GM10266 (cell line): ENCODE data around the gene NFIA.

Source experiments
- DNase-seq: peaks from one replicate; pipeline ENCODE4 v3.0.0; 2012; ENCODE audit errors: extremely low spot score
- TF ChIP-seq, protein P1 (sequence below): IDR thresholded peaks from 2 replicates; pipeline ENCODE4 v1.5.1; 2012; ENCODE audit warnings: mild to moderate bottlenecking, low read depth; ENCODE audit not compliant: control insufficient read depth, insufficient read depth; ENCODE audit errors: missing control alignments

The NFIA gene

GRCh38 chr1:61049850-61050540, 32.4 kb upstream of the NFIA start:
- DNase-seq = peak; percentile 86
- TF ChIP-seq, protein P1, sequence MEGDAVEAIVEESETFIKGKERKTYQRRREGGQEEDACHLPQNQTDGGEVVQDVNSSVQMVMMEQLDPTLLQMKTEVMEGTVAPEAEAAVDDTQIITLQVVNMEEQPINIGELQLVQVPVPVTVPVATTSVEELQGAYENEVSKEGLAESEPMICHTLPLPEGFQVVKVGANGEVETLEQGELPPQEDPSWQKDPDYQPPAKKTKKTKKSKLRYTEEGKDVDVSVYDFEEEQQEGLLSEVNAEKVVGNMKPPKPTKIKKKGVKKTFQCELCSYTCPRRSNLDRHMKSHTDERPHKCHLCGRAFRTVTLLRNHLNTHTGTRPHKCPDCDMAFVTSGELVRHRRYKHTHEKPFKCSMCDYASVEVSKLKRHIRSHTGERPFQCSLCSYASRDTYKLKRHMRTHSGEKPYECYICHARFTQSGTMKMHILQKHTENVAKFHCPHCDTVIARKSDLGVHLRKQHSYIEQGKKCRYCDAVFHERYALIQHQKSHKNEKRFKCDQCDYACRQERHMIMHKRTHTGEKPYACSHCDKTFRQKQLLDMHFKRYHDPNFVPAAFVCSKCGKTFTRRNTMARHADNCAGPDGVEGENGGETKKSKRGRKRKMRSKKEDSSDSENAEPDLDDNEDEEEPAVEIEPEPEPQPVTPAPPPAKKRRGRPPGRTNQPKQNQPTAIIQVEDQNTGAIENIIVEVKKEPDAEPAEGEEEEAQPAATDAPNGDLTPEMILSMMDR = peak; percentile 80

DNA sequence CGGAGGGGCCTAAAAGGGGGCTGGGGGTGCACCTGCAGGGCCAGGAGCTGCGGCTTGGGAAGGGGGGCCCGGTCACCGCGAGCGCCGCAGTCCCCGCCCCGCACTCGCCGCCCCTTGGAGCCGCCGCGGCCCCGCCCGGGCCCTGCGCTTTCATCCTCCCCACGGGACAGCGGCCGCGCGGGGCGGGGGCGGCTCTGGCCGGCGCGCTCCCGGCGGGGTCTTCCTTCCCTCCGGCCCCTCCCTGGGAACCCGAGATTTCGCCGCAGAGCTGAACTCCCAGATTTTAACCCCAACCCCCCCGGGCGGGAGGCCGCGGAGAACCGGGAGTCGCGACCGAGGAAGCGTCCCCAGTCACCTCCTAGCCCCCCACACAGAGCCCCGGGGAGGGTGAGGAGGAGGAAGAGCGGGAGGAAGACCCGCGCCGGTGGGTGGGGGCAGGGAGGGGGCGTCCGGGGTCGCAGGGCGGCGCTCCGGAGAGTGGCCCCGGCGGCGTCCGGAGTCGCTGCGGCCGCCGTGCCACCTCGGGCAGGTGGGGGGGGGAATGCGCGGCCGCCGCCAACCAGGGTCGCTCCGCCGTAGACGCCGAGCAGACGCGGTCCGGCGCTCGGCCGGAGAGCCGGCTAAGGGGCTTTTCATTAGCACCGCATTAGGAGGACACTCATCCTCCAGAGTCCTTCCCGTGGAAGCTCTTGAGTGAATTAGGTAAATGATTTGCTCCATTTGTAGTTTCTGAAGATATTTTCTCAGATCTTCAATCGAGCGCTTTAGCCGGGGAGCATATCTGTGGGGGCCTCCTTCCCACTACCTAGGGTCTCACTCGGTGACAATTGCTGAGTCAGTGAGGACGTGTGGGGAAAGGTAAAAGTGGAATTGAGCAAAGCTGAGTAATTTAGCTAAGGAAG, 31.6 kb upstream of the NFIA start:
- TF ChIP-seq, protein P1 = no peak
- peak; percentile 39 for DNase-seq

GRCh38 chr1:61051443-61051718, 31.0 kb upstream of the NFIA start:
- TF ChIP-seq, protein P1 = no peak

GRCh38 chr1:61051719-61052394, 30.5 kb upstream of the NFIA start:
- TF ChIP-seq, protein P1 = no peak
- DNase-seq = no peak

More at GRCh38 chr1:61051443-61051718, 31.0 kb upstream of the NFIA start:
- DNase-seq = no peak

DNA sequence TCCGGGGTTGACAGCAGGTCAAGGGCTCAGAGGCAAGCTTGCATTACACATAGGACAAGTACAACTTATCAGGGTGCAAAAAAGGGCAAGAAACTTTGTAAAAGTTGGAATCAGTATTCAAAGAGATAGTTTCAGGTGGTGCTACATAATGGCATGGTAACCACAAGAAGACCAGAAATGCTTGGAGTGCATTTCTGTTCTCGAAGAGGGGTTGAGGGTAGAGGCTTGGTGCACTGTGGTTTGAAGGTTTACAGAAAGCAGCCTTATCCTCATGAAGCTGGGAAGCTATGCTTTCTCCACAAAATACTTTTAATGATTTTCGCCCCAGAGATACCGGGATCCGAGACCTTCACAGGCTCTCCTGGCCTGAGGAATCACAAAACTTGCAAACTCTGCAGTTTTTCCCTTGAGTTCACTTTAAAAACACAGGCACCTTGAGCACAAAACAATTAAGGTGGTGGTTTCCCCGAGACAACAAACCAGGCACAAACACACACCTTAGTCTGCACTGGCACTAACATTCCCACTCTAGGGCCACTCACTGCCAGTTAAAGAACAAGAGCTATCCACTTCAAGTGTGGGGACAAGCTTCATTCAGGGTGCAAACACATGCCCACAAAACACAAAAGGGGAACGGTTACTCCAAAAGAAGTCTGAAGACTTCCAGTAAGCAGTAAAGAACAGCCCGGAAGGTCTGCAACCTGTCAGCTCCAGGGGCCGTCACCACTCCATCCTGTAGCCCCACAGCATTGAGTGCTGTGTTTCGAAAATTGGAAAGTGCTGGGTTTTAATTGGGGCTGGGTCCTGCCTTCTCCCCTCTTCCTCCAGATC, 29.8 kb upstream of the NFIA start:
- TF ChIP-seq, protein P1 = no peak

GRCh38 chr1:61053226-61053711, 29.1 kb upstream of the NFIA start:
- no peak for DNase-seq
- TF ChIP-seq, protein P1 = no peak

More for the DNA sequence above, 29.8 kb upstream of the NFIA start:
- DNase-seq = peak; percentile 33
